ENCODE data around the gene CHD9.

GRCh38 chr16:53285236-53285635 is 230.4 kb downstream of the CHD9 start:
- no peak for TF ChIP-seq EGR2 (tag by site-specific recombination; IDR thresholded peaks at IDR 0.05; ENCODE audit: low read depth)
- no peak for TF ChIP-seq PATZ1 (tag by site-specific recombination; IDR thresholded peaks at IDR 0.05)
- no peak for TF ChIP-seq ZFP37 (tag by site-specific recombination; IDR thresholded peaks at IDR 0.05)
- no peak for TF ChIP-seq ZNF76 (tag by site-specific recombination; IDR thresholded peaks at IDR 0.05; ENCODE audit: borderline replicate concordance, low read depth)
- no peak for TF ChIP-seq CTCF (tag by site-specific recombination; IDR thresholded peaks at IDR 0.05)
- no peak for TF ChIP-seq ZNF580 (tag by site-specific recombination; IDR thresholded peaks at IDR 0.05)
- TF ChIP-seq TCF7L2 (IDR thresholded peaks at IDR 0.05; ENCODE audit: borderline replicate concordance, low read depth, low read length): no peak
- no peak for TF ChIP-seq ZNF324 (tag by site-specific recombination; IDR thresholded peaks at IDR 0.05)
- TF ChIP-seq ZBTB11 (tag by site-specific recombination; conservative IDR thresholded peaks at IDR 0.05; ENCODE audit: low read depth): no peak

Data from HEK293 (cell line).